Measurements from ENCODE around the gene KIF17. TPM values are rescaled to one million over a fixed set of nuclear protein-coding genes. Genes with fewer than 3 reads are reported as not detected.

The KIF17 gene
- total and polyA plus RNA-seq, 9 donors, result 0.56 to 6.2 (median 2.2) TPM

GRCh38 chr1:20739225-20739624 is 21.4 kb upstream of the KIF17 start:
- Histone ChIP-seq H3K27ac (no peak overlapping the region), H3K9me3 (no peaks in the 10 kb centered on the region), H3K4me1 (ENCODE audit: insufficient read depth) (no peaks in the 10 kb centered on the region), H3K27me3 (no peaks in the 10 kb centered on the region), H3K36me3 (no peaks in the 10 kb centered on the region), H3K4me3 (no peak overlapping the region)
- no peak for TF ChIP-seq POLR2A (IDR thresholded peaks at IDR 0.05)
- TF ChIP-seq EP300 (IDR thresholded peaks at IDR 0.05), result no peak
- no peak for TF ChIP-seq CTCF (IDR thresholded peaks at IDR 0.05)
- WGBS, 3 donors, result 15 to 26% (median 25%) methylated on average over 2 of the region's 2 CpGs
- DNase-seq, result no peak
- intact Hi-C loops (cut with DNase I), result no loop called here

GRCh38 chr1:20735581-20736111 is 17.8 kb upstream of the KIF17 start:
- TF ChIP-seq CTCF (IDR thresholded peaks at IDR 0.05), result no peak
- no peak for TF ChIP-seq EP300 (IDR thresholded peaks at IDR 0.05)
- no peak for TF ChIP-seq POLR2A (IDR thresholded peaks at IDR 0.05)
- peaks cover 7% of the 10 kb centered on the region for H3K4me1 ChIP-seq (ENCODE audit: insufficient read depth)
- H3K4me3 ChIP-seq, result no peak overlapping the region
- intact Hi-C loops (cut with DNase I), result no loop called here
- H3K36me3 ChIP-seq, result no peaks in the 10 kb centered on the region
- no peak overlapping the region for H3K27ac ChIP-seq
- 60 to 74% (median 70%) methylated on average over 7 of the region's 7 CpGs for WGBS, 3 donors
- DNase-seq, result no peak
- no peaks in the 10 kb centered on the region for H3K9me3 ChIP-seq
- H3K27me3 ChIP-seq, result no peaks in the 10 kb centered on the region

DNA sequence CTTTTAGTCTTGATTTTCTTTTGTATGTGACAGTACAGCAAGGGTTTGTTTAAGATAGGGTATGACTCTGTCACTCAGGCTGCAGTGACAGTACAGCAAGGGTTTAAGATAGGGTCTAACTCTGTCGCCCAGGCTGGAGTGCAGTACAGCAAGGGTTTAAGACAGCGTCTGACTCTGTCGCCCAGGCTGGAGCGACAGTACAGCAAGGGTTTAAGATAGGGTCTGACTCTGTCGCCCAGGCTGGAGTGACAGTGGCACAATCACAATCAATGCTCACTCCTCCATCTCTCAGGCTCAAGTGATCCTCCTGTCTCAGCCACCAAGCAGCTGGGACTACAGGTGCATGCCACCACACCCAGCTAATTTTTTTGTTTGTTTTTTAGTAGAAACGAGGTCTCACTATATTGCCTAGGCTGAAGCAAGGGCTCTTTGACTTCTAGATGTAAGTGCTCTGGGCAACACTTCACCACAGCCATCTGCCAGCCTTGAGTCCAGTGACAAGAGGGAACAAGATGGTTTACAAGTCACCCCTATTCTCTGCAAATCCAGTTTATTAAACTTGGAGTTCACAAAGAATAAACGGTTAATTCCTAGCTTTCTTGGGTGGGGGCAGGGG is 15.7 kb upstream of the KIF17 start:
- DNase-seq, result no peak
- TF ChIP-seq EP300 (IDR thresholded peaks at IDR 0.05), result no peak
- TF ChIP-seq POLR2A (IDR thresholded peaks at IDR 0.05), result no peak
- no peak for TF ChIP-seq CTCF (IDR thresholded peaks at IDR 0.05)

DNA sequence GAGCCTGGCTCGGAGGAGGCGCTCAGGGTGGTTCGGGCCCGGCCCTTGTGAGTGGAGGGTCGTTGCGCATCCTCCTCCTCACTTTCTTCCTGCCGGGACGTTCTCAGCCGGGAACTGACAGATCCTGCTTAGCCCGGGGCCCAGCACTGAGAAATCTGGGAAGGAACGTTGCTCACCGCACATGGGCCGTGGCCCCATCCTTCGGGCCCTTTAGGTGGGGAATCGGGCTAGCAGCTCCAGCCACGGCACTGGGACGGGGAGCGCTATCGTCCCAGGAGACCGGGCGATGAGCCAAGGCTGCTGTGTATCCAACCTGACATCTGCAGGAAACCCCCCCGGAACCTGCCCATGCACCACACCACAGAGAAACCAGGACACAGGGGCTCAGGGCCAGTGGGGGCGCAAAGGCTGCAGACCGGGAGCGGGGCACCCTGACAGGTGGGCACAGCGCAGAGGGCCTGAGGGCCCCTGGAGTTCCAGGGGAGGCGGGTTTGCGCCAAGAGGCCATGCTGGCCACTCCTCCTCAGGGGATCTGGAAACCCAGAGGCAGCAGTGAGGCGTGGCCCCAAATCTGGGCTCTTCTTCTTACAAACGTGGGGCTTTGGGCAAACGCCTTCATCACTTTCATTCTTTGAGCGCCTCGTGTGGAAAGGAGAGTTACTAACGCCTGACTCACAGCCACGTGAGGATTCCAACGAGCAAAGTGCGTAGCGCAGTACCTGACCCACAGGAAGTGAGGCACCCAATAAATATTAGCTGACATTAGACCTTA is 15.0 kb upstream of the KIF17 start, which contains the start of gene SH2D5:
TSS of gene SH2D5 (minus strand) at position 116 of the 772 bp plus-strand sequence. CDS start 4,659 bp downstream, outside the sequence.
- DNase-seq, result peak; percentile 75 to 89 (median 81)

More for the DNA sequence above, 15.7 kb upstream of the KIF17 start:
- WGBS, 3 donors, result 17 to 26% (median 20%) methylated on average over 7 of the region's 7 CpGs
- Histone ChIP-seq H3K27ac (peak overlapping the region; percentile 47 to 84), H3K27me3 (no peaks in the 10 kb centered on the region), H3K36me3 (no peaks in the 10 kb centered on the region), H3K9me3 (no peaks in the 10 kb centered on the region), H3K4me1 (ENCODE audit: insufficient read depth) (peaks cover 7% of the 10 kb centered on the region), H3K4me3 (peak overlapping the region; percentile 36)
- intact Hi-C loops (cut with DNase I), result no loop called here

More for the DNA sequence above, 15.0 kb upstream of the KIF17 start, which contains the start of gene SH2D5:
- intact Hi-C loops (cut with DNase I), result no loop called here
- Histone ChIP-seq H3K36me3 (no peaks in the 10 kb centered on the region), H3K4me3 (peak within 1 kb of the TSS; percentile 36), H3K27me3 (no peaks in the 10 kb centered on the region), H3K9me3 (no peaks in the 10 kb centered on the region), H3K4me1 (ENCODE audit: insufficient read depth) (peaks cover 7% of the 10 kb centered on the region), H3K27ac (peak within 1 kb of the TSS; percentile 47 to 86)
- no peak for TF ChIP-seq EP300 (IDR thresholded peaks at IDR 0.05)
- peak; percentile 17 to 71 (median 70) for TF ChIP-seq CTCF (IDR thresholded peaks at IDR 0.05)
- 0 to 1% (median 1%) methylated on average over 33 to 38 of the region's 38 CpGs for WGBS, 3 donors
